H1 (cell line): ENCODE measurements around the gene EHBP1. TPM values are rescaled to one million over a fixed set of nuclear protein-coding genes. Genes with fewer than 3 reads are reported as not detected.

Experiments used
- CTCF ChIA-PET: fragments of 300-600 bp; sonication (Branson Sonifier 250); formaldehyde crosslinking; loops from one replicate; lab custom pipeline; 2021; ENCODE audit not compliant: partially characterized antibody; lab: Charles Lee
- POLR2A ChIA-PET: fragments of 300-600 bp; sonication (Branson Sonifier 250); formaldehyde crosslinking; loops from one replicate; lab custom pipeline; 2021; ENCODE audit warnings: inconsistent platforms; ENCODE audit not compliant: partially characterized antibody; lab: Charles Lee
- DNase-seq, 2 experiments: peaks; one replicate each; pipeline versions ENCODE4 v3.0.0 to v3.0.0-alpha.2; 2010 to 2022; ENCODE audit warnings: low spot score in 2 of 2, low read depth in 1 of 2, mixed read lengths in 1 of 2
- FAIRE-seq: peaks from 2 replicates; lab custom pipeline; 2011; peaks lifted over from hg19 to GRCh38; lab: Jason Lieb, UNC
- H2AFZ ChIP-seq: 2 replicates; pipeline ENCODE4 v1.8.1; 2012; ENCODE audit warnings: low read length, inconsistent platforms
- H2AK5ac ChIP-seq: 2 replicates; pipeline ENCODE4 v1.6.1; 2013; ENCODE audit warnings: low read depth, low read length
- H2BK120ac ChIP-seq: replicated peaks from 2 replicates; pipeline ENCODE3; 2013; ENCODE audit warnings: low read depth, low read length, inconsistent platforms
- H2BK12ac ChIP-seq: 2 replicates; pipeline ENCODE4 v1.6.1; 2013; ENCODE audit warnings: low read depth, low read length
- H2BK15ac ChIP-seq: 2 replicates; pipeline ENCODE4 v1.6.1; 2013; ENCODE audit warnings: low read length
- H2BK20ac ChIP-seq: 2 replicates; pipeline ENCODE4 v1.6.1; 2013; ENCODE audit warnings: low read length
- H2BK5ac ChIP-seq: 2 replicates; pipeline ENCODE4 v1.6.1; 2013; ENCODE audit warnings: low read depth, low read length
- H3K14ac ChIP-seq: 2 replicates; pipeline ENCODE4 v1.6.1; 2013; ENCODE audit warnings: inconsistent platforms; ENCODE audit not compliant: insufficient read length
- H3K18ac ChIP-seq: 2 replicates; pipeline ENCODE4 v1.6.1; 2013; ENCODE audit warnings: low read length; ENCODE audit errors: extremely low read depth
- H3K23ac ChIP-seq: 2 replicates; pipeline ENCODE4 v1.6.1; 2013; ENCODE audit warnings: inconsistent platforms; ENCODE audit not compliant: insufficient read length
- H3K23me2 ChIP-seq: 2 replicates; pipeline ENCODE4 v1.6.1; 2013; ENCODE audit warnings: low read depth, low read length
- H3K27ac ChIP-seq: 2 replicates; pipeline ENCODE4 v1.6.1; 2011; ENCODE audit warnings: low read depth, low read length, inconsistent platforms
- H3K27me3 ChIP-seq, 4 experiments: replicated peaks in 1 of 4; 1 replicate in 1 of 4; 2 replicates in 3 of 4; pipeline versions ENCODE4 v1.6.1 to v1.8.1; 2011 to 2013; ENCODE audit warnings: low read length in 3 of 4, mild to moderate bottlenecking in 3 of 4, inconsistent platforms in 2 of 4, mixed read lengths in 2 of 4, moderate library complexity in 1 of 4; ENCODE audit not compliant: control insufficient read depth in 3 of 4, insufficient read depth in 3 of 4; ENCODE audit errors: extremely low read depth in 1 of 4
- H3K36me3 ChIP-seq, 4 experiments: 2 replicates each; pipeline versions ENCODE4 v1.6.1 to v1.8.1; 2011 to 2013; ENCODE audit warnings: mild to moderate bottlenecking in 4 of 4, low read length in 3 of 4, moderate library complexity in 2 of 4, control low read depth in 1 of 4, inconsistent platforms in 1 of 4; ENCODE audit not compliant: insufficient read depth in 4 of 4, control insufficient read depth in 2 of 4
- H3K4ac ChIP-seq: replicated peaks from 2 replicates; pipeline ENCODE3; 2013; ENCODE audit warnings: low read length, low read depth, mixed read lengths, inconsistent platforms; ENCODE audit not compliant: insufficient read length
- H3K4me1 ChIP-seq, 4 experiments: replicated peaks in 1 of 4; 1 replicate in 1 of 4; 2 replicates in 3 of 4; pipeline versions ENCODE4 v1.6.1 to v1.8.1; 2011 to 2013; ENCODE audit warnings: low read length in 3 of 4, inconsistent platforms in 2 of 4, mixed read lengths in 1 of 4; ENCODE audit not compliant: insufficient read depth in 4 of 4, control insufficient read depth in 3 of 4
- H3K4me2 ChIP-seq, 2 experiments: 2 replicates each; pipeline versions ENCODE4 v1.6.1 to v1.8.1; 2011 to 2013; ENCODE audit warnings: low read depth in 2 of 2, low read length in 2 of 2, control low read depth in 1 of 2, inconsistent platforms in 1 of 2, mild to moderate bottlenecking in 1 of 2; ENCODE audit not compliant: insufficient read depth in 1 of 2
- H3K4me3 ChIP-seq, 4 experiments: fragments of 200-600, 300-600 bp in 1 of 4; sonication (generic), shearing (Covaris generic), sonication (Bioruptor Twin) in 1 of 4; 2 replicates each; pipeline versions ENCODE4 v1.5.1 to v1.8.1; 2011 to 2016; ENCODE audit warnings: low read length in 4 of 4, low read depth in 3 of 4, control low read depth in 2 of 4, inconsistent platforms in 2 of 4, mild to moderate bottlenecking in 2 of 4, mixed read lengths in 1 of 4, moderate library complexity in 1 of 4; ENCODE audit not compliant: insufficient read depth in 2 of 4; ENCODE audit errors: extremely low read depth in 1 of 4
- H3K56ac ChIP-seq: replicated peaks from 2 replicates; pipeline ENCODE3; 2013; ENCODE audit warnings: low read depth, mild to moderate bottlenecking, mixed read lengths, low read length, inconsistent platforms; ENCODE audit not compliant: insufficient read length
- H3K79me1 ChIP-seq: 2 replicates; pipeline ENCODE4 v1.6.1; 2013; ENCODE audit warnings: low read depth, low read length, control low read depth
- H3K79me2 ChIP-seq, 2 experiments: 2 replicates each; pipeline versions ENCODE4 v1.6.1 to v1.8.1; 2012 to 2013; ENCODE audit warnings: low read length in 2 of 2, mild to moderate bottlenecking in 2 of 2, inconsistent platforms in 1 of 2; ENCODE audit not compliant: insufficient read depth in 2 of 2, control insufficient read depth in 1 of 2
- H3K9ac ChIP-seq, 4 experiments: replicated peaks in 1 of 4; 1 replicate in 1 of 4; 2 replicates in 3 of 4; pipeline versions ENCODE4 v1.6.1 to v1.8.1; 2011 to 2013; ENCODE audit warnings: low read depth in 3 of 4, low read length in 3 of 4, control low read depth in 2 of 4, mild to moderate bottlenecking in 2 of 4, moderate library complexity in 2 of 4, inconsistent platforms in 1 of 4; ENCODE audit errors: extremely low read depth in 1 of 4
- H3K9me3 ChIP-seq, 2 experiments: 2 replicates each; pipeline versions ENCODE4 v1.6.1 to v1.8.1; 2012 to 2013; ENCODE audit warnings: mild to moderate bottlenecking in 2 of 2, moderate library complexity in 2 of 2, control low read depth in 1 of 2, inconsistent platforms in 1 of 2, low read depth in 1 of 2, low read length in 1 of 2, mixed read lengths in 1 of 2; ENCODE audit not compliant: insufficient read depth in 2 of 2
- H4K20me1 ChIP-seq, 2 experiments: replicated peaks in 1 of 2; 2 replicates each; pipeline versions ENCODE3 to v1.8.1; 2011 to 2013; ENCODE audit warnings: inconsistent platforms in 2 of 2, low read length in 2 of 2, mild to moderate bottlenecking in 1 of 2; ENCODE audit not compliant: insufficient read depth in 2 of 2, control insufficient read depth in 1 of 2
- H4K5ac ChIP-seq: 2 replicates; pipeline ENCODE4 v1.6.1; 2013; ENCODE audit warnings: low read length, low read depth, mixed read lengths, inconsistent platforms; ENCODE audit not compliant: insufficient read length
- H4K8ac ChIP-seq: 2 replicates; pipeline ENCODE4 v1.8.0; 2013; ENCODE audit warnings: mild to moderate bottlenecking, moderate library complexity, low read length, inconsistent platforms; ENCODE audit not compliant: insufficient read depth; ENCODE audit errors: extremely low read depth
- H4K91ac ChIP-seq: replicated peaks from 2 replicates; pipeline ENCODE3; 2013; ENCODE audit warnings: low read length, mixed read lengths, inconsistent platforms; ENCODE audit not compliant: insufficient read length
- ATF2 ChIP-seq: IDR thresholded peaks from 2 replicates; pipeline ENCODE4 v1.6.1; 2012; ENCODE audit warnings: low read length, inconsistent platforms
- CREB1 ChIP-seq: IDR thresholded peaks from 2 replicates; pipeline ENCODE4 v1.6.1; 2012; ENCODE audit warnings: inconsistent platforms
- GTF2F1 ChIP-seq: IDR thresholded peaks from 2 replicates; pipeline ENCODE4 v1.6.1; 2012; ENCODE audit warnings: low read depth, low read length, improper control_type of control experiment, borderline replicate concordance
- JUN ChIP-seq: IDR thresholded peaks from 2 replicates; pipeline ENCODE4 v1.6.1; 2011; ENCODE audit warnings: low read depth, mild to moderate bottlenecking, improper control_type of control experiment, low read length
- JUND ChIP-seq: IDR thresholded peaks from 2 replicates; pipeline ENCODE4 v1.6.1; 2011; ENCODE audit warnings: mild to moderate bottlenecking, improper control_type of control experiment, low read length
- PHF8 ChIP-seq: fragments of 200-600 bp; sonication (generic); conservative IDR thresholded peaks from 2 replicates; pipeline ENCODE4 v1.7.1; 2012; ENCODE audit warnings: low read depth, mild to moderate bottlenecking, inconsistent platforms, low read length, moderate library complexity
- USF2 ChIP-seq: IDR thresholded peaks from 2 replicates; pipeline ENCODE4 v1.6.1; 2011; ENCODE audit warnings: low read length, improper control_type of control experiment
- WGBS, 2 experiments: shearing (Covaris generic) in 1 of 2; methylation state at CpG; one replicate each; pipeline versions ENCODE4 v1.1.6 to v1.1.7; 2013 to 2015; ENCODE audit warnings: low lambda C conversion rate in 2 of 2, mixed read lengths in 2 of 2, inconsistent platforms in 1 of 2, low coverage in 1 of 2, missing lambda C conversion rate in 1 of 2; ENCODE audit not compliant: insufficient replicate concordance in 2 of 2, insufficient coverage in 1 of 2, insufficient read length in 1 of 2; ENCODE audit errors: extremely low coverage in 1 of 2, missing lambda C conversion rate in 1 of 2; 5-methylcytosine and 5-hydroxymethylcytosine counted together
- polyA plus RNA-seq, 7 experiments: library from polyadenylated mRNA; depleted of rRNA in 3 of 7; stranded (reverse) in 5 of 7; unstranded in 2 of 7; fragments of >200 nt in 5 of 7; fragments of 200-250 nt in 2 of 7; gene quantifications; 1 replicate in 5 of 7; 2 replicates in 1 of 7; 4 replicates in 1 of 7; pipeline versions ENCODE4 v1.2.1 to v1.2.3, GENCODE V29; 2011 to 2013; ENCODE audit warnings: missing spikeins in 2 of 7, mixed read lengths in 2 of 7
- total RNA-seq: library from RNA; stranded (reverse); fragmentation: NEBNext Ultra II Directional; extraction: Animal tissue kit (Norgen Biotek cat#: 25700); gene quantifications from 2 replicates; pipeline ENCODE4 v1.2.1, GENCODE V29; 2021

The EHBP1 gene
- total and polyA plus RNA-seq, 2 of the 8 experiments (the other 6 are each of a cell fraction or from before 2014, with no cell fraction given), result 12.0 to 64.1 TPM

- no peak overlapping the region for H3K4me3 ChIP-seq
- H3K79me1 ChIP-seq, result 0 out of 2 replicates have a peak, but pooled peaks cover 3% of the 10 kb centered on the region
- no peak for TF ChIP-seq JUND
- no peak for TF ChIP-seq ATF2
- TF ChIP-seq JUN, result no peak
- no peak for TF ChIP-seq USF2
- no peak for TF ChIP-seq PHF8
- TF ChIP-seq GTF2F1, result no peak
- no peak for TF ChIP-seq CREB1
- H3K14ac ChIP-seq, result no peak overlapping the region
- H2AK5ac ChIP-seq, result no peak overlapping the region
- H3K27me3 ChIP-seq, result no peaks in the 10 kb centered on the region
- ChIA-PET CTCF (no interaction called here), POLR2A (no interaction called here)
- H3K36me3 ChIP-seq, result peaks cover 0 to 2% (median 0%) of the 10 kb centered on the region in 4 experiments; a peak in 1 of 8 replicates
- no peak overlapping the region for H2BK15ac ChIP-seq
- no peak overlapping the region for H3K9ac ChIP-seq
- peaks cover 0 to 10% of the 10 kb centered on the region in 2 experiments; a peak in 2 of 4 replicates for H3K9me3 ChIP-seq
- H2BK20ac ChIP-seq, result no peak overlapping the region
- H3K4me1 ChIP-seq, result peaks cover 0 to 2% (median 0%) of the 10 kb centered on the region in 4 experiments; a peak in 1 of 7 replicates
- H2BK5ac ChIP-seq, result no peak overlapping the region
- H4K5ac ChIP-seq, result no peak overlapping the region
- H4K20me1 ChIP-seq, result peaks cover 2% of the 10 kb centered on the region in 2 experiments
- no peak overlapping the region for H4K8ac ChIP-seq
- no peak for FAIRE-seq
- H3K23me2 ChIP-seq, result peaks cover 2% of the 10 kb centered on the region; the same call in 1 of the 2 replicates
- no peak for DNase-seq
- no peak overlapping the region for H3K23ac ChIP-seq
- H2AFZ ChIP-seq, result no peak overlapping the region
- no peak overlapping the region for H3K27ac ChIP-seq
- no peak overlapping the region for H3K56ac ChIP-seq
- no peak overlapping the region for H3K4ac ChIP-seq
- no peak overlapping the region for H3K4me2 ChIP-seq
- 90% methylated on average over 3 of the region's 3 CpGs; no CpG with 5 or more reads in 1 of the 2 experiments for WGBS, 2 experiments
- H2BK12ac ChIP-seq, result no peak overlapping the region
- H2BK120ac ChIP-seq, result no peak overlapping the region
- no peak overlapping the region for H4K91ac ChIP-seq
- H3K18ac ChIP-seq, result no peak overlapping the region
- H3K79me2 ChIP-seq, result peaks cover 0 to 79% of the 10 kb centered on the region in 2 experiments; a peak in 3 of 4 replicates
These were observed 25.8 kb downstream of the EHBP1 start for GRCh38 chr2:62731275-62731674.
